Vagina (tissue), 2 donors: ENCODE measurements around the gene CLDN7.

Experiments used
- POLR2A ChIP-seq, 2 donors: fragments of 450-650 bp; IDR thresholded peaks; one replicate each; pipeline ENCODE4 v1.6.1; 2017; ENCODE audit warnings: antibody characterized with exemption in 2 of 2, mild to moderate bottlenecking in 2 of 2, moderate library complexity in 2 of 2
- POLR2AphosphoS5 ChIP-seq, 2 donors: sonication (generic); formaldehyde crosslinking; IDR thresholded peaks; one replicate each; pipeline ENCODE4 v1.9.0; 2017; ENCODE audit warnings: antibody characterized with exemption in 2 of 2, mild to moderate bottlenecking in 2 of 2, low read depth in 1 of 2; ENCODE audit not compliant: insufficient read depth in 1 of 2
- TF ChIP-seq, protein P1 (sequence below), 3 experiments: fragments of 450-650 bp in 2 of 3; fragments of 200-600 bp in 1 of 3; sonication (generic) in 1 of 3; IDR thresholded peaks; one replicate each; pipeline ENCODE4 v1.5.1; 2017 to 2019; ENCODE audit warnings: antibody characterized with exemption in 3 of 3, mild to moderate bottlenecking in 2 of 3, moderate library complexity in 2 of 3

DNA sequence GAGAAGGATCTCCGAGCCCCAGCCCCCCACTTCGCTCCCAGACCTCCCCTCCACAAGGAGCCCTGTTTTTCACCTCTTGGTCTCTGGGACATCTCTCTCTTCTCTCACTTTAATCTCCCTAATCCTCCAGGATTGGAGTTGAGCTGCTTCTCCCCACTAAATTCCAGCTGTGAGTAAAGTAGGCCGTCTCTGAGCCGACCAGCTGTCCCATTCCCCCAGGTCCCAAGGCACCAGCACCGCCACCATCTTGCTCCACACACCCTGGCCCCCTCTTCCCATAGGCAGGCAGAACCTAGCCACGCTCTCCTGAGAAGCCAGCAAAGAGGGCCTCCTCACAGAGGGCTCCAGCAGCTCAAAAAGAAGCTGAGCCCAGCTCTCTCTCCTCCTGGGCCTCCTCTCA, 43.5 kb downstream of the CLDN7 start:
- TF ChIP-seq, protein P1, sequence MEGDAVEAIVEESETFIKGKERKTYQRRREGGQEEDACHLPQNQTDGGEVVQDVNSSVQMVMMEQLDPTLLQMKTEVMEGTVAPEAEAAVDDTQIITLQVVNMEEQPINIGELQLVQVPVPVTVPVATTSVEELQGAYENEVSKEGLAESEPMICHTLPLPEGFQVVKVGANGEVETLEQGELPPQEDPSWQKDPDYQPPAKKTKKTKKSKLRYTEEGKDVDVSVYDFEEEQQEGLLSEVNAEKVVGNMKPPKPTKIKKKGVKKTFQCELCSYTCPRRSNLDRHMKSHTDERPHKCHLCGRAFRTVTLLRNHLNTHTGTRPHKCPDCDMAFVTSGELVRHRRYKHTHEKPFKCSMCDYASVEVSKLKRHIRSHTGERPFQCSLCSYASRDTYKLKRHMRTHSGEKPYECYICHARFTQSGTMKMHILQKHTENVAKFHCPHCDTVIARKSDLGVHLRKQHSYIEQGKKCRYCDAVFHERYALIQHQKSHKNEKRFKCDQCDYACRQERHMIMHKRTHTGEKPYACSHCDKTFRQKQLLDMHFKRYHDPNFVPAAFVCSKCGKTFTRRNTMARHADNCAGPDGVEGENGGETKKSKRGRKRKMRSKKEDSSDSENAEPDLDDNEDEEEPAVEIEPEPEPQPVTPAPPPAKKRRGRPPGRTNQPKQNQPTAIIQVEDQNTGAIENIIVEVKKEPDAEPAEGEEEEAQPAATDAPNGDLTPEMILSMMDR (IDR thresholded peaks at IDR 0.05) = no peak
- TF ChIP-seq POLR2AphosphoS5 (IDR thresholded peaks at IDR 0.05; ENCODE audit: insufficient read depth in 1 of 2, low read depth in 1 of 2) (no peak), POLR2A (IDR thresholded peaks at IDR 0.05) (no peak)
